Lung microvascular endothelial cell (primary cell): ENCODE measurements around the gene MTMR12. TPM values are rescaled to one million over a fixed set of nuclear protein-coding genes. Genes with fewer than 3 reads are reported as not detected.

Source experiments
- DNase-seq, 2 donors: peaks; one replicate each; pipeline versions ENCODE4 v3.0.0 to v3.0.0-alpha.2; 2010; ENCODE audit warnings: low read depth in 2 of 2
- total RNA-seq: library from RNA; depleted of rRNA; stranded (reverse); fragments of >200 nt; gene quantifications from 2 replicates; pipeline ENCODE4 v1.2.1, GENCODE V29; 2014

The MTMR12 gene
- total RNA-seq, 1 donor from 2014 or later: 26.8 TPM

- DNase-seq: peak; percentile 94 to 95
Observed at GRCh38 chr5:32276173-32276853, 36.4 kb downstream of the MTMR12 start.

GRCh38 chr5:32275396-32275741 is 37.4 kb downstream of the MTMR12 start:
- peak in 1 of 2 donors; percentile 29 for DNase-seq

GRCh38 chr5:32274548-32275395 is 38.0 kb downstream of the MTMR12 start:
- DNase-seq: peak; percentile 95 to 96

GRCh38 chr5:32273821-32274220 is 38.9 kb downstream of the MTMR12 start:
- no peak for DNase-seq

- no peak for DNase-seq
Observed at GRCh38 chr5:32272746-32273145, 40.0 kb downstream of the MTMR12 start.

GRCh38 chr5:32270946-32271345 is 41.8 kb downstream of the MTMR12 start:
- DNase-seq: no peak

GRCh38 chr5:32270178-32270577 is 42.6 kb downstream of the MTMR12 start:
- DNase-seq: no peak

- no peak for DNase-seq
Observed at GRCh38 chr5:32265902-32266301, 46.8 kb downstream of the MTMR12 start.

- DNase-seq: no peak
Observed at GRCh38 chr5:32264957-32265572, 47.7 kb downstream of the MTMR12 start.

- DNase-seq: no peak
Observed at GRCh38 chr5:32263684-32264083, 49.1 kb downstream of the MTMR12 start.

- DNase-seq: no peak
Observed at GRCh38 chr5:32261198-32261597, 51.5 kb downstream of the MTMR12 start.

- no peak for DNase-seq
Observed at GRCh38 chr5:32259033-32259432, 53.7 kb downstream of the MTMR12 start.

- no peak for DNase-seq
Observed at GRCh38 chr5:32258424-32258823, 54.3 kb downstream of the MTMR12 start.

GRCh38 chr5:32255540-32255900 is 57.2 kb downstream of the MTMR12 start:
- no peak for DNase-seq

GRCh38 chr5:32254881-32255539 is 57.7 kb downstream of the MTMR12 start:
- DNase-seq: no peak

- no peak for DNase-seq
Observed at GRCh38 chr5:32251871-32252458, 60.8 kb downstream of the MTMR12 start.

- DNase-seq: no peak
Observed at GRCh38 chr5:32249668-32250067, 63.1 kb downstream of the MTMR12 start.

- DNase-seq: no peak
Observed at GRCh38 chr5:32245742-32246141, 67.0 kb downstream of the MTMR12 start.

- no peak for DNase-seq
Observed at GRCh38 chr5:32244017-32244416, 68.7 kb downstream of the MTMR12 start.

- no peak for DNase-seq
Observed at GRCh38 chr5:32241034-32241783, 71.5 kb downstream of the MTMR12 start.

GRCh38 chr5:32239385-32239784 is 73.4 kb downstream of the MTMR12 start:
- DNase-seq: no peak
